ENCODE measurements around the gene MYRIP.

The MYRIP gene

DNA sequence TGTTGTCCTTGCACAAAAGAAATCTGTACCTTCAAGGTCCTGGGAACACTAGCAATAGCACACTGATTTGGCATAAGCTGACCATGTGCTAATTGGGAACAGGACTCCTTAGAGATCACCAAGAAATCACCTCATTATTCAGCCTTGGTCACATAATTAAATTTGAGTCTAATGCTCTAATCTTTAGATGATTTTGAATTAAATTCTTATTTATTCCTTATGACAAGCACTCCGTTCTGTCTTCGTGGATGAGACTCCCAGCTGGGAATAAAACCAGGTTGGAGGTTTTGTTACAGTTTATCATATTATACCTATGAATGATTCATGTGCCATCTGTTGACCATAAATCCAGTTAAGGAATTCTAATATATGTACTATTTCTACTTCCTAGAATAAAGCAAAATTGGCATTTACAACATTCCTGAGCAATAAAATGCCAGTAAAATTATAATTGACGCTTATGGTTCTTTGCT, 162.2 kb downstream of the MYRIP start:
- no peak overlapping the region for H3K18ac ChIP-seq (ENCODE audit: low read depth in 1 of 2, low read length in 2 of 2)

DNA sequence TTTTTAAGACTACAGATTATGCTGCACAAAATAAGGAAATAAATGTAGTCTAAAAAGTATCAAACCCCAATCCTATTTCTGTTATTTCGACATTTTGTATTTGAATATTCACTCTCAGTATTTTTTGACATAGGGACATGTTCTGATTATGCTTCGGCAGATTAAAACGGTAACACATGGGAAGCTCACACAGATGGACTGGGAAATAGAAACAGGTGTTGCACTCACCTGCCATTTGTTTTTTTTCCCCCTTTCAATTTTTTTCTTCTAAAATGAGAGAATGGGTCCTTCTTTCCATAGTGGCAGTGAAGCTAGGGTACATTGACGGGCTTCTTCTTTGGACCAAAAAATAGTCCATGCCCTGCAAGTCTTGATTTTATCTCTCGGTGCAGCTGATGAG, 163.1 kb downstream of the MYRIP start:
- no peak overlapping the region for H3K23ac ChIP-seq (ENCODE audit: low read length in 2 of 2)
- H4K8ac ChIP-seq (ENCODE audit: low read length) = no peak overlapping the region
- H3K9ac ChIP-seq (ENCODE audit: low read length) = no peak overlapping the region
- no peak overlapping the region for H2AFZ ChIP-seq (ENCODE audit: low read depth, low read length)
- no peak overlapping the region for H3K27ac ChIP-seq (ENCODE audit: low read length, poor library complexity, severe bottlenecking)
- H3K4ac ChIP-seq (ENCODE audit: low read depth in 1 of 2, low read length in 2 of 2) = no peak overlapping the region
- H2AK5ac ChIP-seq (ENCODE audit: low read length, severe bottlenecking) = no peak overlapping the region
- 89% methylated on average over 4 of the region's 5 CpGs for WGBS
- no peak overlapping the region for H2BK120ac ChIP-seq (ENCODE audit: low read depth, low read length)
- no peaks in the 10 kb centered on the region for H3K79me1 ChIP-seq (replicated peaks; ENCODE audit: low read length, poor library complexity, severe bottlenecking)
- no peak for DNase-seq
- H3K9me3 ChIP-seq (ENCODE audit: control insufficient read depth, low read length) = no peaks in the 10 kb centered on the region
- no peak overlapping the region for H2BK5ac ChIP-seq (ENCODE audit: low read depth, low read length, poor library complexity, severe bottlenecking)
- H3K4me3 ChIP-seq (ENCODE audit: insufficient read depth in 1 of 2, low read depth in 1 of 2, low read length in 2 of 2) = no peak overlapping the region
- H2BK12ac ChIP-seq (ENCODE audit: low read length in 2 of 2) = no peak overlapping the region
- no peak overlapping the region for H2BK15ac ChIP-seq (ENCODE audit: low read depth, poor library complexity, severe bottlenecking)
- no peak overlapping the region for H3K14ac ChIP-seq (ENCODE audit: low read length in 2 of 2)
- no peaks in the 10 kb centered on the region for H3K4me1 ChIP-seq (ENCODE audit: control insufficient read depth, insufficient read depth, low read depth, low read length)
- H3K27me3 ChIP-seq (ENCODE audit: control insufficient read depth in 1 of 2, insufficient read depth in 1 of 2, low read length in 2 of 2) = no peaks in the 10 kb centered on the region
- no peak overlapping the region for H3K4me2 ChIP-seq (ENCODE audit: low read length, poor library complexity, severe bottlenecking)
- H4K91ac ChIP-seq (ENCODE audit: low read length) = no peak overlapping the region
- H3K36me3 ChIP-seq (ENCODE audit: control insufficient read depth in 1 of 2, insufficient read depth in 2 of 2, low read depth in 1 of 2, low read length in 2 of 2) = no peaks in the 10 kb centered on the region
- H3K18ac ChIP-seq (ENCODE audit: low read depth in 1 of 2, low read length in 2 of 2) = no peak overlapping the region

More for the DNA sequence above, 162.2 kb downstream of the MYRIP start:
- no peak overlapping the region for H3K4me2 ChIP-seq (ENCODE audit: low read length, poor library complexity, severe bottlenecking)
- no peak overlapping the region for H2AK5ac ChIP-seq (ENCODE audit: low read length, severe bottlenecking)
- H2AFZ ChIP-seq (ENCODE audit: low read depth, low read length) = no peak overlapping the region
- no peak for DNase-seq
- H3K79me1 ChIP-seq (replicated peaks; ENCODE audit: low read length, poor library complexity, severe bottlenecking) = no peaks in the 10 kb centered on the region
- no CpG with 5 or more reads among the region's 3 CpGs for WGBS
- no peaks in the 10 kb centered on the region for H3K36me3 ChIP-seq (ENCODE audit: control insufficient read depth in 1 of 2, insufficient read depth in 2 of 2, low read depth in 1 of 2, low read length in 2 of 2)
- no peak overlapping the region for H2BK12ac ChIP-seq (ENCODE audit: low read length in 2 of 2)
- no peak overlapping the region for H2BK120ac ChIP-seq (ENCODE audit: low read depth, low read length)
- no peaks in the 10 kb centered on the region for H3K9me3 ChIP-seq (ENCODE audit: control insufficient read depth, low read length)
- H3K4me1 ChIP-seq (ENCODE audit: control insufficient read depth, insufficient read depth, low read depth, low read length) = no peaks in the 10 kb centered on the region
- no peak overlapping the region for H3K4me3 ChIP-seq (ENCODE audit: insufficient read depth in 1 of 2, low read depth in 1 of 2, low read length in 2 of 2)
- H4K8ac ChIP-seq (ENCODE audit: low read length) = no peak overlapping the region
- no peak overlapping the region for H3K9ac ChIP-seq (ENCODE audit: low read length)
- no peak overlapping the region for H3K23ac ChIP-seq (ENCODE audit: low read length in 2 of 2)
- H3K27ac ChIP-seq (ENCODE audit: low read length, poor library complexity, severe bottlenecking) = no peak overlapping the region
- H2BK5ac ChIP-seq (ENCODE audit: low read depth, low read length, poor library complexity, severe bottlenecking) = no peak overlapping the region
- H3K14ac ChIP-seq (ENCODE audit: low read length in 2 of 2) = no peak overlapping the region
- no peak overlapping the region for H4K91ac ChIP-seq (ENCODE audit: low read length)
- H3K27me3 ChIP-seq (ENCODE audit: control insufficient read depth in 1 of 2, insufficient read depth in 1 of 2, low read length in 2 of 2) = no peaks in the 10 kb centered on the region
- no peak overlapping the region for H3K4ac ChIP-seq (ENCODE audit: low read depth in 1 of 2, low read length in 2 of 2)
- no peak overlapping the region for H2BK15ac ChIP-seq (ENCODE audit: low read depth, poor library complexity, severe bottlenecking)

DNA sequence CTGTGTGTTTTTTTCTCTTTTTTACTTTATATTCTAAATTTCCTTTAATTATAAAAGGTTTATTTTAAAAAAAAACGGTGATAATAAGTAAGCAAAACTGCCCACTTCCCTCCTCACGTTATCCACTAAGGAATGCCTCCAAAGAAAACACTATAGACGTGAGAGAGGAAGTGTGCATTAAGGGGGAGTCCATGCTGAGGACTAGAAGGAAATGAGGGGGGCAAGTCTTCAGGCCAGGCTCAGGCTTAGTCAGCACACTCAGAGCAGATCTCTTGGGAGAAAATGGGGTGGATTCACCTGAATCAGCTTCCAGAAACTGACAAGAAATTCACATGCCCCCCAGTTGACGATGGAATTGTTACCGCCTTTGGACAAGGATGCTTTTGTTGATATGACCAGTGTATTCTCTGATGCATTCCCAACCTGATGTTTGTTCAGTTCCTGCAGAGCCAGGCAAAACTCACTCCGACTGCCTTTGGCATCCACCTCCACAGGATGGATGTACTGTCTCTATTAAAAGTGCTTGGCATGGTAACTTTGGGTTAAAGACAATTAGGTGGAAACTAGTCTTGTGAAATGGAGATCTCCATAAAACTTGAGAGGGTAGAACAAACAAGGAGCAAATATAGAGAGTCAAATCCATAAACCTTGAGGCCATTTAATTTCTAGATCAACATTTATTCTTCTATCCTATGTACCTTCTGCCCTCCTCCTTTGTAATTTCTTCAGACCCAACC, 167.8 kb downstream of the MYRIP start:
- DNase-seq = no peak
- H2BK15ac ChIP-seq (ENCODE audit: low read depth, poor library complexity, severe bottlenecking) = no peak overlapping the region
- H3K14ac ChIP-seq (ENCODE audit: low read length in 2 of 2) = no peak overlapping the region
- H3K36me3 ChIP-seq (ENCODE audit: control insufficient read depth in 1 of 2, insufficient read depth in 2 of 2, low read depth in 1 of 2, low read length in 2 of 2) = no peaks in the 10 kb centered on the region
- H3K9ac ChIP-seq (ENCODE audit: low read length) = no peak overlapping the region
- H2AK5ac ChIP-seq (ENCODE audit: low read length, severe bottlenecking) = no peak overlapping the region
- no peak overlapping the region for H3K23ac ChIP-seq (ENCODE audit: low read length in 2 of 2)
- H2BK12ac ChIP-seq (ENCODE audit: low read length in 2 of 2) = no peak overlapping the region
- no peak overlapping the region for H3K18ac ChIP-seq (ENCODE audit: low read depth in 1 of 2, low read length in 2 of 2)
- no peak overlapping the region for H4K91ac ChIP-seq (ENCODE audit: low read length)
- WGBS = 85% methylated on average over 4 of the region's 6 CpGs
- no peaks in the 10 kb centered on the region for H3K4me1 ChIP-seq (ENCODE audit: control insufficient read depth, insufficient read depth, low read depth, low read length)
- no peaks in the 10 kb centered on the region for H3K27me3 ChIP-seq (ENCODE audit: control insufficient read depth in 1 of 2, insufficient read depth in 1 of 2, low read length in 2 of 2)
- no peak overlapping the region for H3K4me2 ChIP-seq (ENCODE audit: low read length, poor library complexity, severe bottlenecking)
- no peak overlapping the region for H4K8ac ChIP-seq (ENCODE audit: low read length)
- H3K27ac ChIP-seq (ENCODE audit: low read length, poor library complexity, severe bottlenecking) = no peak overlapping the region
- no peak overlapping the region for H3K4me3 ChIP-seq (ENCODE audit: insufficient read depth in 1 of 2, low read depth in 1 of 2, low read length in 2 of 2)
- no peak overlapping the region for H2BK120ac ChIP-seq (ENCODE audit: low read depth, low read length)
- H3K9me3 ChIP-seq (ENCODE audit: control insufficient read depth, low read length) = no peaks in the 10 kb centered on the region
- no peak overlapping the region for H3K4ac ChIP-seq (ENCODE audit: low read depth in 1 of 2, low read length in 2 of 2)
- no peak overlapping the region for H2BK5ac ChIP-seq (ENCODE audit: low read depth, low read length, poor library complexity, severe bottlenecking)
- H2AFZ ChIP-seq (ENCODE audit: low read depth, low read length) = no peak overlapping the region
- H3K79me1 ChIP-seq (replicated peaks; ENCODE audit: low read length, poor library complexity, severe bottlenecking) = no peaks in the 10 kb centered on the region

DNA sequence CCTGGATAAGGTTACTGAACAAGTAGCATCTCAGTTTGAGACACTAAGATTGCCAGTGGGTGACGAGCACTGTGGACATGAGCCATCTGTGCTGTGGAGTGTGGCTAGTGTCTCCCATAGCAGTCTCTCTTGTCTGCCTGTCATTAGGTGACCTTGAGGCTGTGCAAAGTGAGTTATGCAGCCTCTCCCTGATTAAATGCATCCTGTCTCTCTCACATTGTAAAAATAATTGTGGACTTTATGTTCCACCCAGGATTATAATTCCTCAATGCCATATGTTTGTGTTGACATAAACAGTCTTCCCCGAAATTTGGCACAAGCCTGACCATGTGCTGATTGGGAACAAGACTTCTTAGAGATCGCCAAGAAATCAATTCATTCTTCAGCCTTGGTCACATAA, 168.9 kb downstream of the MYRIP start:
- 61% methylated on average over 3 of the region's 3 CpGs for WGBS
- Histone ChIP-seq H3K4ac (ENCODE audit: low read depth in 1 of 2, low read length in 2 of 2) (no peak overlapping the region), H3K14ac (ENCODE audit: low read length in 2 of 2) (no peak overlapping the region), H3K23ac (ENCODE audit: low read length in 2 of 2) (no peak overlapping the region), H3K9ac (ENCODE audit: low read length) (no peak overlapping the region), H3K27me3 (ENCODE audit: control insufficient read depth in 1 of 2, insufficient read depth in 1 of 2, low read length in 2 of 2) (no peaks in the 10 kb centered on the region), H2AFZ (ENCODE audit: low read depth, low read length) (no peak overlapping the region), H3K9me3 (ENCODE audit: control insufficient read depth, low read length) (no peaks in the 10 kb centered on the region), H2BK12ac (ENCODE audit: low read length in 2 of 2) (no peak overlapping the region), H3K4me2 (ENCODE audit: low read length, poor library complexity, severe bottlenecking) (no peak overlapping the region), H3K4me1 (ENCODE audit: control insufficient read depth, insufficient read depth, low read depth, low read length) (no peaks in the 10 kb centered on the region), H2BK5ac (ENCODE audit: low read depth, low read length, poor library complexity, severe bottlenecking) (no peak overlapping the region), H2AK5ac (ENCODE audit: low read length, severe bottlenecking) (no peak overlapping the region), H4K91ac (ENCODE audit: low read length) (no peak overlapping the region), H3K4me3 (ENCODE audit: insufficient read depth in 1 of 2, low read depth in 1 of 2, low read length in 2 of 2) (no peak overlapping the region), H3K18ac (ENCODE audit: low read depth in 1 of 2, low read length in 2 of 2) (no peak overlapping the region), H3K36me3 (ENCODE audit: control insufficient read depth in 1 of 2, insufficient read depth in 2 of 2, low read depth in 1 of 2, low read length in 2 of 2) (no peaks in the 10 kb centered on the region), H4K8ac (ENCODE audit: low read length) (no peak overlapping the region), H3K79me1 (replicated peaks; ENCODE audit: low read length, poor library complexity, severe bottlenecking) (no peaks in the 10 kb centered on the region), H2BK15ac (ENCODE audit: low read depth, poor library complexity, severe bottlenecking) (no peak overlapping the region), H2BK120ac (ENCODE audit: low read depth, low read length) (no peak overlapping the region), H3K27ac (ENCODE audit: low read length, poor library complexity, severe bottlenecking) (no peak overlapping the region)
- no peak for DNase-seq
